SU-DHL-6 (cell line): ENCODE measurements around the gene RAB41.

ENCODE experiments used
- H2AFZ ChIP-seq: fragments of 200-600 bp; sonication (generic); 2 replicates; pipeline ENCODE4 v1.6.1; 2014; ENCODE audit warnings: low read depth, mild to moderate bottlenecking, moderate library complexity, mixed read lengths, antibody characterized with exemption, low read length; ENCODE audit not compliant: severe bottlenecking
- H3F3A ChIP-seq: fragments of 200-600 bp; shearing (Covaris generic); 2 replicates; pipeline ENCODE4 v1.6.0; 2016; ENCODE audit warnings: antibody characterized with exemption, mild to moderate bottlenecking; ENCODE audit not compliant: insufficient read depth
- H3K27ac ChIP-seq: fragments of 200-600 bp; sonication (generic); 2 replicates; pipeline ENCODE4 v1.5.1; 2016; ENCODE audit warnings: low read depth, mild to moderate bottlenecking, low read length, moderate library complexity, mixed read lengths
- H3K27me3 ChIP-seq: fragments of 200-600 bp; sonication (generic), shearing (Covaris generic); 2 replicates; pipeline ENCODE4 v1.6.0; 2014; ENCODE audit warnings: mild to moderate bottlenecking, low read length
- H3K36me3 ChIP-seq: fragments of 200-600 bp; sonication (generic); 2 replicates; pipeline ENCODE4 v1.6.1; 2014; ENCODE audit warnings: mild to moderate bottlenecking, low read length, mixed read lengths
- H3K4me2 ChIP-seq: fragments of 300-600, 200-600 bp; shearing (Covaris generic), sonication (generic); 2 replicates; pipeline ENCODE4 v1.6.0; 2014; ENCODE audit warnings: low read length, low read depth, mild to moderate bottlenecking; ENCODE audit not compliant: poor library complexity, severe bottlenecking
- H3K4me3 ChIP-seq: fragments of 200-600 bp; sonication (generic); 2 replicates; pipeline ENCODE4 v1.5.1; 2014; ENCODE audit warnings: antibody characterized with exemption, low read length, mild to moderate bottlenecking, mixed read lengths; ENCODE audit not compliant: insufficient read depth, poor library complexity, severe bottlenecking
- H3K79me2 ChIP-seq: fragments of 200-600 bp; sonication (generic); 2 replicates; pipeline ENCODE4 v1.6.1; 2014; ENCODE audit warnings: mild to moderate bottlenecking, low read length, moderate library complexity; ENCODE audit not compliant: insufficient read depth
- H3K9ac ChIP-seq: fragments of 200-600 bp; sonication (generic); 2 replicates; pipeline ENCODE4 v1.7.0; 2014; ENCODE audit warnings: mild to moderate bottlenecking, low read length
- H3K9me2 ChIP-seq: fragments of 200-600 bp; sonication (generic); replicated peaks from 2 replicates; pipeline ENCODE4 v1.6.1; 2014; ENCODE audit warnings: low read length; ENCODE audit not compliant: insufficient read depth
- H3K9me3 ChIP-seq: fragments of 200-600 bp; sonication (generic); 2 replicates; pipeline ENCODE4 v1.6.1; 2014; ENCODE audit warnings: low read length, mixed read lengths; ENCODE audit not compliant: insufficient read depth
- H4K20me1 ChIP-seq: fragments of 200-600 bp; sonication (generic); 2 replicates; pipeline ENCODE4 v1.6.1; 2014; ENCODE audit warnings: low read depth, mild to moderate bottlenecking, antibody characterized with exemption, low read length, moderate library complexity, mixed read lengths
- EZH2phosphoT487 ChIP-seq: fragments of 200-600 bp; sonication (generic), shearing (Covaris generic); conservative IDR thresholded peaks from 2 replicates; pipeline ENCODE4 v1.6.1; 2018; ENCODE audit warnings: mild to moderate bottlenecking, antibody characterized with exemption, low read length, moderate library complexity, mixed read lengths
- TF ChIP-seq, protein P1 (sequence below): fragments of 200-600 bp; sonication (generic); IDR thresholded peaks from one replicate; pipeline ENCODE4 v1.5.1; 2017; ENCODE audit warnings: antibody characterized with exemption, mild to moderate bottlenecking, low read length, moderate library complexity; ENCODE audit not compliant: insufficient read depth, poor library complexity, severe bottlenecking

Gene RAB41

DNA sequence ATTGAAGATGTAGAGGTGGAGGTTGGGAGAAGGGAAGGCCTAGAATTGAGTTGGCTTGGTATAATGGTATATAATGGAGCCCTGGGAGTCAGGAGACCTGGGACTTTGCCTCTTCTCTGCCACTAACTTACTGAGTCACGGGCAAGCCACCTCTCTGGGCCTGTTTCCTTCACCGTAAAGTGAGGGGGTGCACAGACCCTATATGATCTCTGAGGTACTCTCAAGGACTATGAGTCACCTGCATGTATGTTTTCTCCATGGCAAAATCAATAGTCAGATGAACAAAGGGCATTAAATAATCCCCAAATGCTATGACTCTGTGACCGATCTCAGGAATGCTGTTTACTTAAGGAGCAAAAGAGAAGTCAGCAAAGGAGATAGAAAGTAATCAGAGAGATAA lies 27.1 kb upstream of the RAB41 start:
- no peaks in the 10 kb centered on the region for H3K27me3 ChIP-seq
- no peak overlapping the region for H3K27ac ChIP-seq
- TF ChIP-seq EZH2phosphoT487 = no peak
- TF ChIP-seq, protein P1, sequence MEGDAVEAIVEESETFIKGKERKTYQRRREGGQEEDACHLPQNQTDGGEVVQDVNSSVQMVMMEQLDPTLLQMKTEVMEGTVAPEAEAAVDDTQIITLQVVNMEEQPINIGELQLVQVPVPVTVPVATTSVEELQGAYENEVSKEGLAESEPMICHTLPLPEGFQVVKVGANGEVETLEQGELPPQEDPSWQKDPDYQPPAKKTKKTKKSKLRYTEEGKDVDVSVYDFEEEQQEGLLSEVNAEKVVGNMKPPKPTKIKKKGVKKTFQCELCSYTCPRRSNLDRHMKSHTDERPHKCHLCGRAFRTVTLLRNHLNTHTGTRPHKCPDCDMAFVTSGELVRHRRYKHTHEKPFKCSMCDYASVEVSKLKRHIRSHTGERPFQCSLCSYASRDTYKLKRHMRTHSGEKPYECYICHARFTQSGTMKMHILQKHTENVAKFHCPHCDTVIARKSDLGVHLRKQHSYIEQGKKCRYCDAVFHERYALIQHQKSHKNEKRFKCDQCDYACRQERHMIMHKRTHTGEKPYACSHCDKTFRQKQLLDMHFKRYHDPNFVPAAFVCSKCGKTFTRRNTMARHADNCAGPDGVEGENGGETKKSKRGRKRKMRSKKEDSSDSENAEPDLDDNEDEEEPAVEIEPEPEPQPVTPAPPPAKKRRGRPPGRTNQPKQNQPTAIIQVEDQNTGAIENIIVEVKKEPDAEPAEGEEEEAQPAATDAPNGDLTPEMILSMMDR = no peak
- no peak overlapping the region for H3K4me3 ChIP-seq
- H3K79me2 ChIP-seq = no peaks in the 10 kb centered on the region
- H3K36me3 ChIP-seq = no peaks in the 10 kb centered on the region
- H3F3A ChIP-seq = no peaks in the 10 kb centered on the region
- H3K9me3 ChIP-seq = no peaks in the 10 kb centered on the region
- no peaks in the 10 kb centered on the region for H3K9me2 ChIP-seq
- no peak overlapping the region for H2AFZ ChIP-seq
- H4K20me1 ChIP-seq = no peaks in the 10 kb centered on the region
- H3K9ac ChIP-seq = no peak overlapping the region
- H3K4me2 ChIP-seq = no peak overlapping the region

DNA sequence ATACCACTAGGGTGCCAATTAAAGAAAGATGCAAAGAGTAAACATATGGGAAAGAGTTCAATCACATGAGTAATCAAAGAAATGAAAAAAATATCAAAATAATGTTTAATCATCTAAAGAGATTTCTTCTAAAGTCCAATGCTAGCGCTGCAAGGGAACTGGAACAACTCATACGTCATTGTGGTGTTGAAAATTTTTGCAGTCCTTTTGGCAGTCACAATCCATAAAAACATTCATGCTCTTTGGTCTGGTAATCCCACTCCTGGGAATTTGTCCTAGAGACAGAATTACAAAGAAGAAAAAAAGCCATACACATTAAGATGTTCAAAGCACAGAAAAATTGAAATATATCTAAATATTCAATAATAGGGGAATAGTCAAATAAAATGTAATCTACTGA lies 26.5 kb upstream of the RAB41 start:
- Histone ChIP-seq H3K9ac (no peak overlapping the region), H3K36me3 (no peaks in the 10 kb centered on the region), H3F3A (no peaks in the 10 kb centered on the region), H2AFZ (no peak overlapping the region), H3K4me2 (no peak overlapping the region), H3K79me2 (no peaks in the 10 kb centered on the region), H4K20me1 (no peaks in the 10 kb centered on the region), H3K27ac (no peak overlapping the region), H3K27me3 (no peaks in the 10 kb centered on the region), H3K9me3 (no peaks in the 10 kb centered on the region), H3K4me3 (no peak overlapping the region), H3K9me2 (no peaks in the 10 kb centered on the region)
- TF ChIP-seq, protein P1 = no peak
- no peak for TF ChIP-seq EZH2phosphoT487

DNA sequence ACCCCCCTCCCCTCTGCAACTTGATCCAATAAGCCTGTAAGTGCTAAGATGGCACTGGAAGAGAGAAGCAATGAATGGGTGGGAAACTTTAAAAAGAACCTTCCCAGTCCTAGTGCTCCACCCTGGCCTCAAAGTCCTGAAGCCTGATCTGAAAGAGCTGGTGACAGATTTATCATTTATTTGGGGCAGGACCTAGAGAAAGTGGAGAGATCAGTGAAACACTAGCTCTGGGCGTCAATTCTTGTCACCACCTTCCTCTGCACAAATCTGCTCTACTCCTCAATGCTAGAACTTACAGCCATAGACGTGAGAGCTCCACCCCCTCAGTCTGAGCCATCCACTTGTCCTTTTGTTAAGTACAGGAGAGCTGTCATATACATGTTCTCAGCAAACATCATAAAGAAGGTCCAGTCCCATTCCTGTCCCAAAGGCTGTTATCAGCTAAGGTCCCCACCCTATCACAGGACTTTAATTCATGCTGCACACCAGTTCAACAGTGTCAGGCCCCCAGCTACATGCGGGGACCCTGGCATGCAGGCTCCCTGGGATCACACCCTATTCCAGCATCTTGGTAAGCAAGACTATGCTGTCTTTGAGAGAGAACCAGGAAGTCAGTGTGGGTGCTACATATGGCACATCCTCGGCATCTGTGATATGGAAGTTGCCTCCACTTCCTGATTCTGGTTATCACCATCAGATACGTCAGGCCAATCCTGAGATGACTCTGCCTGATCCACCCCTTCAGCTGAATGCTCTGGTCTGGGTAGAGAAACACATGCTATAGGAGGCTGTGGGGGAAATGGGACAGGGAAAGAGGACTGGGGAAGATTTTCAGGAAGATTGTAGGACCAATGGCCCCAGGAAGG lies 24.3 kb upstream of the RAB41 start:
- H3K9me3 ChIP-seq = no peaks in the 10 kb centered on the region
- H3K36me3 ChIP-seq = no peaks in the 10 kb centered on the region
- TF ChIP-seq, protein P1 = no peak
- no peak for TF ChIP-seq EZH2phosphoT487
- no peak overlapping the region for H3K9ac ChIP-seq
- H3K27ac ChIP-seq = no peak overlapping the region
- no peak overlapping the region for H2AFZ ChIP-seq
- no peaks in the 10 kb centered on the region for H3K79me2 ChIP-seq
- H3K4me3 ChIP-seq = no peak overlapping the region
- H3K27me3 ChIP-seq = no peaks in the 10 kb centered on the region
- H4K20me1 ChIP-seq = no peaks in the 10 kb centered on the region
- no peak overlapping the region for H3K4me2 ChIP-seq
- no peaks in the 10 kb centered on the region for H3F3A ChIP-seq
- H3K9me2 ChIP-seq = no peaks in the 10 kb centered on the region
